Germinal center (tissue), 1 donor: ENCODE results near the gene VPS37C.

Experiments used
- DNase-seq: peaks from one replicate; pipeline ENCODE4 v3.0.0; 2012; ENCODE audit warnings: mixed read lengths, low spot score

Gene VPS37C

GRCh38 chr11:61132646-61133045 lies 28.6 kb downstream of the VPS37C start:
- DNase-seq, result no peak

GRCh38 chr11:61131998-61132555 lies 29.1 kb downstream of the VPS37C start:
- no peak for DNase-seq

- no peak for DNase-seq
Observed at GRCh38 chr11:61131586-61131985, 29.6 kb downstream of the VPS37C start.

- DNase-seq, result no peak
Observed at GRCh38 chr11:61131186-61131585, 30.0 kb downstream of the VPS37C start.

DNA sequence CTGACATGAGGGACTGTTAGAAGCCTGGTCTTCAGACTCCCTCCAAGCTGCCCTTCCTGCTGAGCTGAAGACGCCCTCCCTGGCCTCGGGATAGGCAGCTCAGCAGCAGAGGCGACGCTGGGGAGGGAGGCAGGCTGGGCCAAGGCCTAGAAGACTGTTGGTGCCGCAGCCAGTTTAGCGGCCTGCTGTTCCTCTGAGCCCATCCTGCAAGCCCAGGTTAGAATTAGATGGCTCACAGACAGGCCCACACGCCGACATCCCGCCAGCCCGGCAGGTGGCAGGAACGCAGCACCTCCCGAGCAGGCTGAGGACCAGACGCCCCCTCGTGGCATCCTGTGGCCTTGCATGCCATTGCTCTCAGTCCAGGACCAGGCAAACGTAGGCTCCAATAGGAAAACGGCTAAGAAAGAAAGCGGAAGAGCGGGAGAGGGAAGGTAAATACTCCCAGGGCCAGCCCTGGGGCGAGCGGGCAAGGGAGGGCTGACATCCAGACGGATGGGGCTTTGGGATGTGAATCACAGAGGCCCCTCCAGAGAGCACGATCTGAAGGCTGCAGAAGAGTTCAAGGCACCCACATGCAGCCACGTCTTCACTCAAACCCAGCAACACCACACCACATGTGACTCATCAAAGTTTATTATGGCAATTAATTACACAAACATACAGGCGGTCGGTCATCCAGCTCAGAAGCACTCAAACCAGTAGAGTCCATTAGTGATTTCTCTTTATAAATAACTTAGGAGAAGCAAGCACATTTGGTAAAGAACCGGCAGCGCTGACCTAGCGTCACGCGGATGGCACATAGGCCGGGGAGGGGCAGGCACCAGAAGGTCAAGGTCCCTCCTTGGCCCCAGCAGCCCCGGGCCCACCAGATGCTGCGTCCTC lies 31.3 kb downstream of the VPS37C start:
- peak; percentile 95 for DNase-seq

DNA sequence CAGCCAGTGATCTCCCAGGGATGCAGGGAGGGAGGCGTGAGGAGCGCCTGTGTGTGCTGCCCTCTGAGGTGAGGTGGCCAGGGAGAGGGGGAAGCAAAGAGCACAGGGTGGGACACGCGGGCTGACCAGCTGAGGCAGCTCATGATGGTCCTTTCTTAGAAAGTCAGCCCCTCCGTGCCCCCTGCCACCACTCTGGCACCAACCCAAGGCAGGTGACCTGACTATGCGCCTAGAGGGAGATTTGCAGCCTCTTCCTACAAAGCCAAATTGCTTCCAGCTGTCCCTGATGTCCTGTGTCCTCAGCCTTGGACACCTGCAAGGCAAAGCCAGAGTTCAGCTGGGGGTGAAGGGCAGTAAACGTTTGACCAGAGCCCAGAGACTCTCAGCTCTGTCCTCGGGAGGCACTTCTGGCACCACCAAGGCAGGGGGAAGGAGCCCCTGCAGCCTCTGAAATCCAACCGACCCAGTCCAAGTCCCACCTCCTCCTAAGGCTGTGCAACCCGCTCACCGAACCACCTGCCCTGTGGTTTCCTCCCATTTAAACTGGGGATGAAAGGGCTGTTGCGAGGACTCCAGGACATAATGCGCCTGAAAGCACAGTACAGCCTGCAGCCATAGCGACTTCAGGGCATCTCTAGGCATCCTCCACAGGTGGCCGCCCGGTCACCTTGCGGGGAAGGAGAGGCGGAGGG lies 32.1 kb downstream of the VPS37C start:
- DNase-seq, result no peak

GRCh38 chr11:61127991-61128390 lies 33.2 kb downstream of the VPS37C start:
- no peak for DNase-seq

- no peak for DNase-seq
Observed at GRCh38 chr11:61126256-61126655, 35.0 kb downstream of the VPS37C start.

- DNase-seq, result no peak
Observed at GRCh38 chr11:61125310-61125684, 35.9 kb downstream of the VPS37C start.

DNA sequence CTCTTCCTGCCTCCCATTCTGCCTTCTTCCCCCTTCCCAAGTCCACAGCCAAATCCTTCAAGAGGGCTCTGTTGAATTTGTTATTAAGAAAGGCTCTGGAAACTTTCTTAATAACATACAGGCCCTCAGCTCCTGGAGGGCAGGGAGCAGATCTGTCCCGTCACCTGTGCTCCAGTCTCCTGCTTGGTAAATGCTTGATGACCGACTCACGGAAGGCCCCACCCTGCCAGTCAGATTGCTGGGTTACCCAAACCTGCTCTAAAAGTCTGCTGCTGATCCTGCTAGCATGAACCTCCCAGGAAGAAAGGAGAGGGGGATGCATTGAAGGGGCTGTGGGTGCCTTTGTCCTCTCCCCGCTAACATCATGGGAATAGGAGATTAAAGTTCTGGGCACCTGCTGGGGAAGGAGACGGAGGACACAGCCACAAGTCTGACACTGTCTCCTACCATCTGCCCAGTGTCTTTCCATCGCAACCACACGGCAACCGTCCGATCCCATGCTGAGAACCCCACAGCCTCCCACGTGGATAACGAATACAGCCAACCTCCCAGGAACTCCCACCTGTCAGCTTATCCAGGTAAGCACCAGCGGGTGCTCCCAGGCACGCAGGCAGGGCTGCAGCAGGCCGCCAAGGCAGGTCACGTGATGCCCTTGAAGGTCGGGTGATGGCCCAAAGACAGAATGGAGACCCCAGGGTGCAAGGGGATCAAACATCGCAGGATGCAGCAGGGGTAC lies 36.5 kb downstream of the VPS37C start:
- no peak for DNase-seq

DNA sequence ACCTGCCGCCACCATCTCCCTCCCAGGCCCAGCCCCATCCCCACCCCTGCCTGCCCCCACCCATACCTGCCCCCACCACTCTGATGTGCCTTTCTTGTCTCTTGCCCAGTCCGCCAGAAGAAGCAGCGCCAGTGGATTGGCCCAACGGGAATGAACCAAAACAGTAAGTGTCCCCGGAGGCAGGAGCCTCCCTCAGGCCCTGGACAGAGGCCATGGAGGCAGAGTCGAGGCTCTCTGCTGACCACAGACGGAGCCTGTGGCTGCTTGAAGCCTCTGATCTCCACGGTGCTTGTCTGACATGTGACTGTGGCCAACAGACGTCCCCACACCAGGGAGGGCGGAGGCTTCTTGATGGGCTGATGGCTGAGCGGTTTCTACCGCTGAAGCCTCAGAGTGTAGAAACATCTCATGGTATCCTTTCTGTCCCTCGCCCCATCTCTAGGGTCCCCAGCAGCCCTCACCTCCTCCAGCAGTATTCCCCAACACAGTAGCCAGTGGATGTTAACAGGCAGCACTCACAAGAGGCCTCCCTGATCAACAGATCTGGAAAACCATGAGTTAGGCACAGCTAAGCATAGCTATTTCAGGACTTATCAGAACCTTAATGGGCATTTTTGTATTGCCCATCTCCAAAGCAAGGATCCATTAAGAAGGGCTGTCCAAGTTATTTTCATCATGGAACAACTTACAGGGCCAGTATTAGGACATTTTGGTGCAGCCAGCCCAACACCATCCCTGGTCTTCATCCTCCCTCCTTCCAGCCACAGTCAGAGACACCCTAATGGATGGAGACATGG lies 37.3 kb downstream of the VPS37C start:
- no peak for DNase-seq

DNA sequence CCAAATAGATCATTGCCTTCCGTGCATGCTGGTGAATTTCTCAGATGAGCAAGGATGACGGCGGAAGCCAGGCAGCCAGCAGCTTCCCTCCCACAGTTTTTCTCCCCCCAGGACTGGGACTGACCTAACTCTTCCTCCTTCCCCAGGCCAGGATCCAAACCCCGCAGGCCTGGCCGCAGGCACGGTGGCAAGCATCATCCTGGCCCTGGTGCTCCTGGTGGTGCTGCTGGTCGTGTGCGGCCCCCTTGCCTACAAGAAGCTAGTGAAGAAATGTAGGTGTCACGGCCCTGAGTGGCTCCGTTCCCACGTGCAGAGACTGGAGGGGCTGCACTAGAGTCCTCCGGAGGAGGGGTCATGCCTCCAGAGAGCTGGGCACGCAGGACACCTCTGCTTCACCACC lies 38.5 kb downstream of the VPS37C start:
- no peak for DNase-seq

DNA sequence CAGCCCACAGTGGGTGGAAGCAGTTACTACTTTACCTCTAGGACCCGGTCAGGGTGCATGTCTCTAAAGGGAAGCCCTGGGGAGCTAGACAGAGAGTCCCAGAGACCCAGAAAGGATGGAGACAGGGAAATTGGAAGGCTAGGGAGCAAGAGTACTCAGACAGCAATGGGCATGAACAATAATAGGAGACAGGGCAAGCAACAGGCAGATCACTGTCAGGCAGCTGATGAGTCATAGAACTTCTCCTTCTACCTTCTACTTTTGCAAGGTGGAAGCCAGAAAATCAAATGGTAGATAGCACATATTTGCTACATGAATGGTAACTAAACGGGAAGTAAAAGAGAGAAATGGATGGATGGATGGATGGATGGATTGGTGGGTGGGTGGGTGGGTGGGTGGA lies 39.3 kb downstream of the VPS37C start:
- DNase-seq, result no peak

DNA sequence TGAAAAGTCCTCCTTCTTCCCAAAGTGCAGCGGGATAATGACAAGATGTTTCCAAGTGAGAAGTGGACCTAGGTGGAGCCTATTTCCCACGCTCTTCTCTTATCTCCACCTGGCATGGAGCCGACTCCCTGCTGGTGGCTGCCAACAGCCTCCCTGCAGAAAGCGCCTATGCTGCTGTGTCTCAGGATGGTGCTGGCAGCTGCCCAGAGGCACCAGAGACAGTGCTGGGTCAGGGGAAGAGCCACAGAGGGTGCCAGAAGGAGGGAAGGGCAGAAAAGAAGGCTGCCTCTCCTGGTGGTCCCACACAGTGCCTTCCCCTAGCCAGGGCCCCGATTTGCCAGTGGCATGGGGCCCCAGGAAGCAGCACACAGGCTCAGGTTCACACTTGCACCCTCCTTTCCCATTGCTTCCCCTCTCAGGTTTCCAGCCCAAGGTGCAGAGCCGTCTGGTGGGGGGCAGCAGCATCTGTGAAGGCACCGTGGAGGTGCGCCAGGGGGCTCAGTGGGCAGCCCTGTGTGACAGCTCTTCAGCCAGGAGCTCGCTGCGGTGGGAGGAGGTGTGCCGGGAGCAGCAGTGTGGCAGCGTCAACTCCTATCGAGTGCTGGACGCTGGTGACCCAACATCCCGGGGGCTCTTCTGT lies 39.9 kb downstream of the VPS37C start:
- DNase-seq, result no peak

- no peak for DNase-seq
Observed at GRCh38 chr11:61120706-61121191, 40.5 kb downstream of the VPS37C start.

- DNase-seq, result no peak
Observed at GRCh38 chr11:61120099-61120705, 41.0 kb downstream of the VPS37C start.

- DNase-seq, result no peak
Observed at GRCh38 chr11:61119571-61119970, 41.7 kb downstream of the VPS37C start.

DNA sequence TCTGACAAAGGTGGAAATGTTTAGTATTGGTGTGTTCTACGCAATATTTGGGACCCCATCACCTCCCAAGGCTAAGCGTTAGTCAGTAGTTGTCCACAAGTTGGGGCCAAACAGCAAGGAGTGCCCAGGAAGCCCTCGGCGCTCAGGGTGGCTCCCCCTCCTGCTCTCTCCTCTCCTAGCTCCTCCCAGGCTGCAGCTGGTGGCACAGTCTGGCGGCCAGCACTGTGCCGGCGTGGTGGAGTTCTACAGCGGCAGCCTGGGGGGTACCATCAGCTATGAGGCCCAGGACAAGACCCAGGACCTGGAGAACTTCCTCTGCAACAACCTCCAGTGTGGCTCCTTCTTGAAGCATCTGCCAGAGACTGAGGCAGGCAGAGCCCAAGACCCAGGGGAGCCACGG lies 42.2 kb downstream of the VPS37C start:
- no peak for DNase-seq

- no peak for DNase-seq
Observed at GRCh38 chr11:61118406-61118805, 42.8 kb downstream of the VPS37C start.

GRCh38 chr11:61118004-61118403 lies 43.2 kb downstream of the VPS37C start:
- DNase-seq, result no peak

DNA sequence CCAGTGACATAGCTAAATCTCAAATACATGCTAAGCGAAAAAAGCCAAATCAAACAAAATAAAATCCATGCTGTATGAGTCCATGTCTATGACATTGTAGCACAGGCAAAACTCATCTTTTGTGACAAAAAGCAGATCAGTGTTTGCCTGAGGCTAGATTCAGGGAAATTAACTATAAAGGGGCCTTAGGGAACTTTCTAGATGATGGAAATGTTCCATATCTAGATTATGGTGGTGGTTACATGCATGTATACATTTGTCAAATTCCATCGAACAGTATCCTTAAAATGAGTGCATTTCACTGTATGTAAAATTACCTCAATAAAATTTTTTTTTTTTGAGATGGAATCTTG lies 44.1 kb downstream of the VPS37C start:
- no peak for DNase-seq
